GM13976 (cell line): ENCODE data around the gene BMP7.

ENCODE experiments used
- DNase-seq: peaks from one replicate; pipeline ENCODE4 v3.0.0; 2012; ENCODE audit warnings: low spot score
- in situ Hi-C: fragments of 300-500 bp; cut with MboI; formaldehyde crosslinking; loops from one replicate; pipeline ENCODE4 v1.12.0; 2022; ENCODE audit warnings: low sequenced_read_pairs, mixed read lengths, inconsistent platforms; ENCODE audit not compliant: unreplicated experiment
- TF ChIP-seq, protein P1 (sequence below): IDR thresholded peaks from 2 replicates; pipeline ENCODE4 v1.5.1; 2012; ENCODE audit warnings: borderline replicate concordance, mild to moderate bottlenecking; ENCODE audit not compliant: insufficient read depth; ENCODE audit errors: extremely low read depth, missing control alignments, control extremely low read depth

Gene BMP7

DNA sequence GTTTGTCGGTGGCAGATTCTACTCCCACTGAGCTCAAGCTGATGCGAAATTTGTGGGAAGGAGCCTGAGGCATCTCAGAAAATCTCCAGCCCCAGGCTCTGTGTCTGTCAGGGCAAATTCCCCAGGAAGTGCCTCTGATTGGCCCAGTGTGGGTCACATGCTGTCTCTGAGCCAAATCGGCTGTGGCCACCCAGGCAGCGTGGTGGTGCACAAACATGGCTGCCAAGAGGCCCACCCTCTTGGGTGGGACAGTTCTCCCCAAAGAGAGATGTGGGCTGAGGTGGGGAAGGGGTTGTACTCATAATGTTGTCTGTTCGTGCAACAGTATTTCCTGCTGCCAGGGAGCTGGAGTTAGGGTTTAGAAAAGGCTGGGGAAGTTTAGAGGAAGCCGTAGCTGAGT lies 130.6 kb downstream of the BMP7 start:
- in situ Hi-C loops: no loop called here
- no peak for DNase-seq
- TF ChIP-seq, protein P1, sequence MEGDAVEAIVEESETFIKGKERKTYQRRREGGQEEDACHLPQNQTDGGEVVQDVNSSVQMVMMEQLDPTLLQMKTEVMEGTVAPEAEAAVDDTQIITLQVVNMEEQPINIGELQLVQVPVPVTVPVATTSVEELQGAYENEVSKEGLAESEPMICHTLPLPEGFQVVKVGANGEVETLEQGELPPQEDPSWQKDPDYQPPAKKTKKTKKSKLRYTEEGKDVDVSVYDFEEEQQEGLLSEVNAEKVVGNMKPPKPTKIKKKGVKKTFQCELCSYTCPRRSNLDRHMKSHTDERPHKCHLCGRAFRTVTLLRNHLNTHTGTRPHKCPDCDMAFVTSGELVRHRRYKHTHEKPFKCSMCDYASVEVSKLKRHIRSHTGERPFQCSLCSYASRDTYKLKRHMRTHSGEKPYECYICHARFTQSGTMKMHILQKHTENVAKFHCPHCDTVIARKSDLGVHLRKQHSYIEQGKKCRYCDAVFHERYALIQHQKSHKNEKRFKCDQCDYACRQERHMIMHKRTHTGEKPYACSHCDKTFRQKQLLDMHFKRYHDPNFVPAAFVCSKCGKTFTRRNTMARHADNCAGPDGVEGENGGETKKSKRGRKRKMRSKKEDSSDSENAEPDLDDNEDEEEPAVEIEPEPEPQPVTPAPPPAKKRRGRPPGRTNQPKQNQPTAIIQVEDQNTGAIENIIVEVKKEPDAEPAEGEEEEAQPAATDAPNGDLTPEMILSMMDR: no peak

DNA sequence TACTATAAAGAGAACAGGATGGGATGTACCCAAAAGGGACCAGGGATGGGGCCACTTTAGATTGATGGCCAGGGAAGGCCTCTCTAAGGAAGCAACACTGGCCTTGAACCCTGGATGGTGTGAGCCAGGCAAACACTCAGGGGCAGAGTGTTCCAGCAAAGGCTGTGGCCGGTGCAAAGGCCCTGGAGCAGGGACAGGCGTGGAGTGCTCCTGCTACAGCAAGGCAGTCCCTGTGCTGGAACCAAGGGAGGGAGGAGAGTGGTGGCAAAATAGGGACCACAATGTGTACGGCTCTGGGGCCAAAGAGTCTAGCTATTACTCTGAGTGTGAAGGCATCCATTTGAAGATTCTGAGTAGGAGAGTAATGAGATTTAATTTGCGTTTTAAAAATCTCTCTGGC lies 131.6 kb downstream of the BMP7 start:
- no peak for DNase-seq
- TF ChIP-seq, protein P1: no peak
- in situ Hi-C loops: no loop called here

DNA sequence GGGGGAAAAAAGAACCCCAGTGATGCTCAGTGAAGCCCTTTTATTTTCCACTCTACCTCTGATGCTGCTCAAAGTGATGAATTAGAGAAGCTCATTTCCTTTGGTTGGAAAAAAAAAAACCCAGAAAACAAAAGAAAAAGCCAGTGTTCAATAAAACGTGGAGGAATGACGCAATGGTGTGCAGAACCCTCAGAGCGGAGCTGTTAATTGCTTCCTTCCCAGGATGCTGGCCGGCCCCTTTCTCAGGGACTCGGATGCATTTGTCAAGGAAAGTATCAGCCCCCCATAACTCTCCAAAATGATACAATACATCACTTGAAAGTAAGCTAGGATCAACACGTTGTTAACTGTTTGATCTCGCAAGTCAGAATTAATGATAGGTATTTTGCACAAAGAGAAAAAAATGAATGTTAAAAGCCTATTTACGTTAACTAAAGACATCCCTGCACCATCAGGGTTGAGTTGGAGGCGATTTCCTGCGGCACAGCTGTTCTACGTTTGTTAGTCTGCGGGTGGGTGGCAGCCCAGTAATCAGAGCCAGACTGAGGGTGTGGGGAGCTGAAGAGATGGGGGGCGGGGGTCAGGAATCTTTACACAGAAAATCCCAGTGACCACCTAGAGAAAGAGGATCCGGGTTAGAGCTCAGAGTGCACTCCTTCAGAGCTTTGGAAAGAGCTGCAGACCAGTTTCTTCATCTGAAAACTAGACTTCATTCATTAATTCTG lies 132.4 kb downstream of the BMP7 start:
- TF ChIP-seq, protein P1: no peak
- DNase-seq: no peak
- in situ Hi-C loops: no loop called here

DNA sequence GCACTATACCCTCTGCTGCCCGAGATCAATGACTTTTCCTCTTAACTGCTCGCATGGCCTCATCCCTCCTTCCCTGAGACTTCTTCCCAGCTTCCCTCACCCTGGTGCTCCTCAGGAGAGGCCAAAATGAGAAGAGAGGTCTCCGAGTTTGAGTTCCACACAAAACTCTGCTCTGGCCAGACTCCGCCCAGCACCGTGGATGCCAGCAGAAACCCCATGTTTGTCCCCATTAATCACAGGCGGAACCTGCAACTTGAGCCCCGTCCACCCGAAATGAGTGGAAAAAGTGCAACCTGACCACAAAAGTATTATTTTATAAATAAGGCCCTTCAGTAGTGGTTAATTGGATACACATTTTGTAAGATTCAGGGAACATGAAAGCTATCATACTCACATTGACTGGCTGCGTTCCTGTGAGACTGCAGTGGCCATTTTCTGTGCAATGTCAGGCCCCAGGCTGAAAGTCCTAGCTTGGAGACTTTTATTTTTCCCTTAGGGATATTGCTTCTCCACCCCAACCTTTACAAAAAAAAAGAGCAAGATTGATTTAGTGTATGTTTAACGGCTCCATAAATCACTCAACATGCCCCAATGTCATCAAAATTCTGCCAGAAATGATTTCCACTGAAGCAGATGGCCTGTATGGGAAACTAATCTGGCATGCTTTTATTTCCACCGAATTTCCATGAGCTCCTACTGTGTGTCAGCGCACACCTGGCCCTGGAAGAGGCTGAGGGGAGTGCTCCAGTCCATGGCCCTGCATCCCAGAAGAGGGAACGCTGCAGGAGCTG lies 134.6 kb downstream of the BMP7 start:
- in situ Hi-C loops: no loop called here
- TF ChIP-seq, protein P1: no peak
- no peak for DNase-seq

DNA sequence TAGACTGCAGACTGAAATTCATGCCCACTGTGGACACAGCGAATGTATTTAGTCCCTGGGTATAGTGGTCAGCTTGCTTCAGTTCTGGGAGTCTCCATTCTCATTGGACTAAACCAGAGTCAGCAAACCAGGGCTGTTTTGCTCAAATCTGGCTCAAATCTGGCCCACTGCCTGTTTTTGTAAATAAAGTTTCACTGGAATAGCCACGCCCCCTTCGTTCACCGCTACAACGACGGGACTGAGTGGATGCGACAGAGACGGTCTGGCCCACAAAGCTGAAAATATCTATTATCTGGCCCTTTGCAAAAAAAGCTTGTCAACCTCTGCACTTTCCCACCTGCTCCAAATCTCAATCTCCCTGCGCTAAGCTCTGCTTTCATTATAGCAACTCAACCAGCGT lies 135.4 kb downstream of the BMP7 start:
- in situ Hi-C loops: no loop called here
- DNase-seq: no peak
- TF ChIP-seq, protein P1: no peak

DNA sequence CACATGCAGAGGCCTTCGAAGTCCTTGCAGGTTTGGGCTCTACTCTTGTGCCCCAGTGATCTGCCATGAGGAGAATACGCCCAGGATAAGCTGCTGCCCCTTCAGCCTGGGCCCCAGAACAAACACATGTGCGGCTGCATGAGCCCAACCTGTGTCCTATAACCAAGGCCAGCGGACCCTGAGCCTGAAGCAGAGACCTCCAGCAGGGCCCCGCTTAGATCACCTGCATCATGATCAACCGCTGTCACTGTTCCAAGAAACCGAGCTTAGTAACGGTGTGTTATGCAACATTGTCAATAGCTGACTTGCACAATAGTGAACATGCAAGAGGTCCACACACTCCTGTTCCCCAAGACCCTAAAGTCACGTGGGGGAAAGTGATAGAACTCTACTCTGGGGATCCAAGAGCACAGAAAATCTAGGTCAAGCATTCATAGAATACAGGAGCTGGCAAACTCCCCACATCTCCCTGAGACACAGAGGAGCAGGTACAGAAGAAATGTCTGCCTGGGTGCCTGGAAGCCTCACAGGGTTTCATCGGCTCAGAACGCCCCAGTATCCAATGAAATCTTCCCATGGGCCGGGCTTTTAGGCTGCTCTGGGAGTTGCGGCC lies 136.2 kb downstream of the BMP7 start:
- TF ChIP-seq, protein P1: no peak
- in situ Hi-C loops: no loop called here
- no peak for DNase-seq
